Activated T-helper 1 cell treated with anti-CD3 and anti-CD28 coated beads, Interleukin-12 subunit alpha, Interleukin-12 subunit beta, Interleukin-2, Interleukin-4 antibody, amounts not matched to agents 30 ng/mL and 10 ng/mL and 1 ng/mL, durations not matched to agents 14 hours and 24 hours and 36 hours (primary cell): ENCODE results near the gene PCNX2. TPM values are rescaled to one million over a fixed set of nuclear protein-coding genes. Genes with fewer than 3 reads are reported as not detected.

Experiments used
- DNase-seq: peaks from one replicate; pipeline ENCODE4 v3.0.0; 2021; ENCODE audit warnings: low spot score
- H3K27ac Mint-ChIP-seq: one replicate; pipeline ENCODE4 v1.8.0; 2021; ENCODE audit warnings: mild to moderate bottlenecking, mixed read lengths
- H3K27me3 Mint-ChIP-seq: one replicate; pipeline ENCODE4 v1.8.0; 2022; ENCODE audit warnings: mild to moderate bottlenecking, moderate library complexity, mixed read lengths; ENCODE audit not compliant: insufficient read depth
- H3K36me3 Mint-ChIP-seq: one replicate; pipeline ENCODE4 v1.8.0; 2021; ENCODE audit warnings: low read depth, mixed read lengths
- H3K4me1 Mint-ChIP-seq: one replicate; pipeline ENCODE4 v1.8.0; 2021; ENCODE audit warnings: low read depth, mixed read lengths
- H3K4me3 Mint-ChIP-seq: one replicate; pipeline ENCODE4 v1.8.0; 2021; ENCODE audit warnings: mild to moderate bottlenecking, moderate library complexity, mixed read lengths
- H3K9me3 Mint-ChIP-seq: one replicate; pipeline ENCODE4 v1.8.0; 2021; ENCODE audit warnings: mixed read lengths
- intact Hi-C: fragments of 100-400 bp; cut with micrococcal nuclease; formaldehyde crosslinking; loops from one replicate; pipeline ENCODE4 v1.15.1; 2024
- total RNA-seq: library from RNA; stranded (reverse); gene quantifications from 2 replicates; pipeline ENCODE4 v1.2.3, GENCODE V29; 2022

PCNX2 gene
- total RNA-seq, 1 donor from 2014 or later: 33.7 TPM

GRCh38 chr1:233300326-233300725 is 4.8 kb upstream of the PCNX2 start:
- intact Hi-C loops: loop anchor here (5.0 kb wide), 1 partner anchor 62 kb away; no protein-coding TSS in a partner anchor
- Mint-ChIP-seq H3K27ac (no peak overlapping the region), H3K4me1 (peaks cover 5% of the 10 kb centered on the region), H3K36me3 (no peaks in the 10 kb centered on the region), H3K4me3 (no peak overlapping the region), H3K9me3 (no peaks in the 10 kb centered on the region), H3K27me3 (peaks cover 24% of the 10 kb centered on the region)
- DNase-seq: no peak

GRCh38 chr1:233299450-233299849 is 3.9 kb upstream of the PCNX2 start:
- intact Hi-C loops: loop anchor here (10.0 kb wide), 1 partner anchor 665 kb away; the partner anchor contains the start of gene SIPA1L2
- H3K4me3 Mint-ChIP-seq: no peak overlapping the region
- no peaks in the 10 kb centered on the region for H3K9me3 Mint-ChIP-seq

GRCh38 chr1:233295975-233296322 is 424 bp upstream of the PCNX2 start:
- Mint-ChIP-seq H3K4me3 (peak overlapping the region; percentile 94), H3K36me3 (peaks cover 9% of the 10 kb centered on the region), H3K27me3 (peaks cover 5% of the 10 kb centered on the region), H3K27ac (peak overlapping the region; percentile 82), H3K4me1 (peaks cover 35% of the 10 kb centered on the region), H3K9me3 (no peaks in the 10 kb centered on the region)
- intact Hi-C loops: loop anchor here (1.0 to 10.0 kb wide), 4 partner anchors 14 to 661 kb away; partner anchors contain the start of genes MAP3K21 and SIPA1L2
- no peak for DNase-seq

More at GRCh38 chr1:233299450-233299849, 3.9 kb upstream of the PCNX2 start:
- Mint-ChIP-seq H3K36me3 (peaks cover 2% of the 10 kb centered on the region), H3K27me3 (peaks cover 22% of the 10 kb centered on the region), H3K4me1 (peaks cover 11% of the 10 kb centered on the region), H3K27ac (no peak overlapping the region)
- DNase-seq: no peak

GRCh38 chr1:233294913-233295236 is 650 bp downstream of the PCNX2 start:
- DNase-seq: peak; percentile 20
- peaks cover 11% of the 10 kb centered on the region for H3K36me3 Mint-ChIP-seq
- H3K9me3 Mint-ChIP-seq: no peaks in the 10 kb centered on the region
- peak overlapping the region; percentile 86 for H3K27ac Mint-ChIP-seq
- H3K4me1 Mint-ChIP-seq: peaks cover 37% of the 10 kb centered on the region
- H3K4me3 Mint-ChIP-seq: peak overlapping the region; percentile 94
- H3K27me3 Mint-ChIP-seq: no peaks in the 10 kb centered on the region
- intact Hi-C loops: loop anchor here (1.0 to 10.0 kb wide), 4 partner anchors 13 to 660 kb away; partner anchors contain the start of genes MAP3K21 and SIPA1L2

- DNase-seq: no peak
- peaks cover 37% of the 10 kb centered on the region for H3K4me1 Mint-ChIP-seq
- no peaks in the 10 kb centered on the region for H3K27me3 Mint-ChIP-seq
- intact Hi-C loops: loop anchor here (2.0 to 10.0 kb wide), 3 partner anchors 25 to 659 kb away; partner anchors contain the start of genes MAP3K21 and SIPA1L2
- H3K27ac Mint-ChIP-seq: no peak overlapping the region
- H3K4me3 Mint-ChIP-seq: peak overlapping the region; percentile 94
- peaks cover 14% of the 10 kb centered on the region for H3K36me3 Mint-ChIP-seq
- H3K9me3 Mint-ChIP-seq: no peaks in the 10 kb centered on the region
These were observed 1.7 kb downstream of the PCNX2 start for GRCh38 chr1:233293556-233294446.

GRCh38 chr1:233290396-233291034 is 5.0 kb downstream of the PCNX2 start:
- Mint-ChIP-seq H3K4me1 (peaks cover 50% of the 10 kb centered on the region), H3K36me3 (peaks cover 37% of the 10 kb centered on the region), H3K4me3 (no peak overlapping the region), H3K27ac (no peak overlapping the region), H3K9me3 (peaks cover 3% of the 10 kb centered on the region), H3K27me3 (no peaks in the 10 kb centered on the region)
- intact Hi-C loops: loop anchor here (10.0 kb wide), 1 partner anchor 656 kb away; the partner anchor contains the start of gene SIPA1L2
- no peak for DNase-seq

GRCh38 chr1:233289676-233290075 is 5.8 kb downstream of the PCNX2 start:
- no peak for DNase-seq
- no peak overlapping the region for H3K4me3 Mint-ChIP-seq
- no peak overlapping the region for H3K27ac Mint-ChIP-seq
- intact Hi-C loops: loop anchor here (10.0 kb wide), 1 partner anchor 655 kb away; the partner anchor contains the start of gene SIPA1L2
- peaks cover 3% of the 10 kb centered on the region for H3K9me3 Mint-ChIP-seq
- H3K4me1 Mint-ChIP-seq: peaks cover 48% of the 10 kb centered on the region
- peaks cover 36% of the 10 kb centered on the region for H3K36me3 Mint-ChIP-seq
- H3K27me3 Mint-ChIP-seq: no peaks in the 10 kb centered on the region

- no peaks in the 10 kb centered on the region for H3K9me3 Mint-ChIP-seq
- no peak for DNase-seq
- peak overlapping the region; percentile 91 for H3K27ac Mint-ChIP-seq
- peak overlapping the region; percentile 72 for H3K4me3 Mint-ChIP-seq
- intact Hi-C loops: loop anchor here (1.0 to 5.0 kb wide), 3 partner anchors 13 to 330 kb away; partner anchors contain the start of genes NTPCR and PCNX2
- peaks cover 29% of the 10 kb centered on the region for H3K36me3 Mint-ChIP-seq
- H3K27me3 Mint-ChIP-seq: no peaks in the 10 kb centered on the region
- H3K4me1 Mint-ChIP-seq: peaks cover 66% of the 10 kb centered on the region
These were observed 13.0 kb downstream of the PCNX2 start for GRCh38 chr1:233282582-233282886.

GRCh38 chr1:233281711-233282581 is 13.6 kb downstream of the PCNX2 start:
- Mint-ChIP-seq H3K4me1 (peaks cover 67% of the 10 kb centered on the region), H3K9me3 (no peaks in the 10 kb centered on the region), H3K4me3 (peak overlapping the region; percentile 72), H3K36me3 (peaks cover 29% of the 10 kb centered on the region), H3K27me3 (no peaks in the 10 kb centered on the region), H3K27ac (peak overlapping the region; percentile 91)
- intact Hi-C loops: loop anchor here (1.0 to 5.0 kb wide), 3 partner anchors 13 to 330 kb away; partner anchors contain the start of genes NTPCR and PCNX2
- peak; percentile 31 for DNase-seq

- peaks cover 76% of the 10 kb centered on the region for H3K4me1 Mint-ChIP-seq
These were observed 15.6 kb downstream of the PCNX2 start for GRCh38 chr1:233279971-233280370.

GRCh38 chr1:233278631-233279030 is 16.9 kb downstream of the PCNX2 start:
- no peak overlapping the region for H3K4me3 Mint-ChIP-seq
- H3K27me3 Mint-ChIP-seq: no peaks in the 10 kb centered on the region
- no peak for DNase-seq
- H3K9me3 Mint-ChIP-seq: no peaks in the 10 kb centered on the region
- intact Hi-C loops: no loop called here
- H3K36me3 Mint-ChIP-seq: peaks cover 26% of the 10 kb centered on the region
- no peak overlapping the region for H3K27ac Mint-ChIP-seq
- H3K4me1 Mint-ChIP-seq: peaks cover 76% of the 10 kb centered on the region

More at GRCh38 chr1:233279971-233280370, 15.6 kb downstream of the PCNX2 start:
- intact Hi-C loops: loop anchor here (5.0 kb wide), 1 partner anchor 328 kb away; the partner anchor contains the start of gene NTPCR
- H3K27me3 Mint-ChIP-seq: no peaks in the 10 kb centered on the region
- H3K27ac Mint-ChIP-seq: no peak overlapping the region
- H3K9me3 Mint-ChIP-seq: no peaks in the 10 kb centered on the region
- no peak overlapping the region for H3K4me3 Mint-ChIP-seq
- DNase-seq: no peak
- peaks cover 24% of the 10 kb centered on the region for H3K36me3 Mint-ChIP-seq
